T-helper 22 cell (primary cell): ENCODE data around the gene OR2T27.
"Not testable (repeated sequence)": the region's sequence is repeated elsewhere in the genome, so short reads cannot be mapped to it uniquely, and the experiment has no call there.

ENCODE experiments used
- DNase-seq: peaks from one replicate; pipeline ENCODE4 v3.0.0-alpha.2; 2020; ENCODE audit warnings: low read depth

OR2T27 gene

GRCh38 chr1:248655354-248655753 is at the start of gene OR2T27:
OR2T27 (minus strand) TSS chr1:248655528; CDS start chr1:248650884, 4,644 bp downstream.
- DNase-seq = not testable (repeated sequence)

GRCh38 chr1:248704606-248705005 is 49.3 kb upstream of the OR2T27 start:
- no peak for DNase-seq

- DNase-seq = no peak
Observed at GRCh38 chr1:248703674-248704073, 48.3 kb upstream of the OR2T27 start.

GRCh38 chr1:248702714-248703113 is 47.4 kb upstream of the OR2T27 start, which contains the start of gene OR14I1:
OR14I1 (minus strand) TSS chr1:248702766.
- DNase-seq = no peak

- no peak for DNase-seq
Observed at GRCh38 chr1:248699099-248699498, 43.8 kb upstream of the OR2T27 start.

- no peak for DNase-seq
Observed at GRCh38 chr1:248697907-248698306, 42.6 kb upstream of the OR2T27 start.

GRCh38 chr1:248696774-248697173 is 41.4 kb upstream of the OR2T27 start:
- DNase-seq = no peak

- no peak for DNase-seq
Observed at GRCh38 chr1:248696261-248696660, 40.9 kb upstream of the OR2T27 start.

GRCh38 chr1:248695451-248696132 is 40.3 kb upstream of the OR2T27 start:
- DNase-seq = no peak

- no peak for DNase-seq
Observed at GRCh38 chr1:248691567-248692155, 36.3 kb upstream of the OR2T27 start.

- DNase-seq = no peak
Observed at GRCh38 chr1:248688527-248689298, 33.4 kb upstream of the OR2T27 start.

GRCh38 chr1:248686815-248687214 is 31.5 kb upstream of the OR2T27 start:
- no peak for DNase-seq

GRCh38 chr1:248681651-248682050 is 26.3 kb upstream of the OR2T27 start:
- DNase-seq = no peak

GRCh38 chr1:248670003-248670402 is 14.7 kb upstream of the OR2T27 start:
- no peak for DNase-seq

- not testable (repeated sequence) for DNase-seq
Observed at GRCh38 chr1:248663453-248664328, 8.4 kb upstream of the OR2T27 start.

GRCh38 chr1:248656797-248657196 is 1.5 kb upstream of the OR2T27 start:
- DNase-seq = not testable (repeated sequence)

- DNase-seq = not testable (repeated sequence)
Observed at GRCh38 chr1:248648770-248649536, 6.4 kb downstream of the OR2T27 start.

- not testable (repeated sequence) for DNase-seq
Observed at GRCh38 chr1:248645178-248645577, 10.2 kb downstream of the OR2T27 start, which contains the start of gene OR2T35. OR2T35 (minus strand) TSS chr1:248645278; CDS start chr1:248639258, 6,020 bp downstream.

GRCh38 chr1:248642971-248643651 is 12.2 kb downstream of the OR2T27 start:
- not testable (repeated sequence) for DNase-seq

- DNase-seq = not testable (repeated sequence)
Observed at GRCh38 chr1:248641583-248641982, 13.7 kb downstream of the OR2T27 start.
